ENCODE measurements around the gene KRTAP4-9.
"Not testable (repeated sequence)": the region's sequence is repeated elsewhere in the genome, so short reads cannot be mapped to it uniquely, and the experiment has no call there.

Gene KRTAP4-9

GRCh38 chr17:41098481-41098880 lies 6.7 kb upstream of the KRTAP4-9 start:
- no peak for DNase-seq

GRCh38 chr17:41099682-41100480 lies 5.3 kb upstream of the KRTAP4-9 start:
- DNase-seq: not testable (repeated sequence)

- no peak for DNase-seq
Observed at GRCh38 chr17:41101586-41102259, 3.5 kb upstream of the KRTAP4-9 start, which contains the start of gene KRTAP4-16. Gene KRTAP4-16 (minus strand): TSS chr17:41102209. CDS start chr17:41102209, 0 bp downstream.

GRCh38 chr17:41103896-41104295 lies 1.3 kb upstream of the KRTAP4-9 start:
- no peak for DNase-seq

- not testable (repeated sequence) for DNase-seq
Observed at GRCh38 chr17:41104386-41105038, 677 bp upstream of the KRTAP4-9 start.

GRCh38 chr17:41107941-41108450 lies 2.8 kb downstream of the KRTAP4-9 start:
- DNase-seq: no peak

- not testable (repeated sequence) for DNase-seq
Observed at GRCh38 chr17:41108728-41109386, 3.7 kb downstream of the KRTAP4-9 start.

GRCh38 chr17:41111151-41111885 lies 6.1 kb downstream of the KRTAP4-9 start:
- no peak for DNase-seq

- DNase-seq: no peak
Observed at GRCh38 chr17:41116297-41116696, 11.1 kb downstream of the KRTAP4-9 start.

- DNase-seq: not testable (repeated sequence)
Observed at GRCh38 chr17:41117846-41118386, 12.7 kb downstream of the KRTAP4-9 start, which contains the start of gene KRTAP4-11. Gene KRTAP4-11 (minus strand): TSS chr17:41118373. CDS start chr17:41118315, 58 bp downstream.

- DNase-seq: no peak
Observed at GRCh38 chr17:41118721-41119120, 13.5 kb downstream of the KRTAP4-9 start.

- not testable (repeated sequence) for DNase-seq
Observed at GRCh38 chr17:41119696-41120690, 14.8 kb downstream of the KRTAP4-9 start.

- DNase-seq: no peak
Observed at GRCh38 chr17:41121742-41122141, 16.6 kb downstream of the KRTAP4-9 start.

- DNase-seq: not testable (repeated sequence)
Observed at GRCh38 chr17:41123292-41123990, 18.3 kb downstream of the KRTAP4-9 start.

- DNase-seq: not testable (repeated sequence)
Observed at GRCh38 chr17:41123991-41124371, 18.8 kb downstream of the KRTAP4-9 start, which contains the start of gene KRTAP4-12. Gene KRTAP4-12 (minus strand): TSS chr17:41124182. CDS start chr17:41124122, 60 bp downstream.

- no peak for DNase-seq
Observed at GRCh38 chr17:41125064-41125463, 19.9 kb downstream of the KRTAP4-9 start.

GRCh38 chr17:41126412-41126811 lies 21.2 kb downstream of the KRTAP4-9 start:
- DNase-seq: no peak

GRCh38 chr17:41127371-41127770 lies 22.2 kb downstream of the KRTAP4-9 start:
- no peak for DNase-seq

GRCh38 chr17:41131979-41132378 lies 26.8 kb downstream of the KRTAP4-9 start:
- DNase-seq: no peak
